ENCODE results near the gene RHPN2.
A peak's percentile ranks its signal among the peaks of the same experiment; 100 is the strongest.
"Not testable (repeated sequence)": the region's sequence is repeated elsewhere in the genome, so short reads cannot be mapped to it uniquely, and the experiment has no call there.

The RHPN2 gene

DNA sequence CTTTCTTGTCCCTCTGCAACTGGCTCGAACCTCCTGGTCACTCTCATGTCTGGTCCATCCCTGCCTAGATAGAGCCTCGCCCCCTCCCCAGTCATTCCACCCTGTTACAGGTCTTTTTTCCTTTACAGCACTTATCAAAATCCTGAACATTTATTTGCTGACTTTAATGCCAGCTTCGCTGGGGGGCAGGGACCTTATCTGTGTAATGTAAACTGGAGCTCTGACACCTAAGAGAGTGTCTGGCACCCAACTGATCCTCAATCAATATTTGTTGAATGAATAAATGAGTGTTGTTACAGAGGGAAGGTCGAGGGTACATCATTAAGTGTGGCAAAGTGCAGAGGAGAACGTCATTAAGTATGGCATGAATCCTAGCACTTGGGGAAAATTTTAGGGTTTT lies 76.0 kb downstream of the RHPN2 start:
- Histone ChIP-seq H3K4me3 (replicated peaks; ENCODE audit: insufficient read depth, low read length) (no peak overlapping the region), H3K27me3 (ENCODE audit: insufficient read depth, poor library complexity, severe bottlenecking) (no peaks in the 10 kb centered on the region), H3K27ac (replicated peaks) (no peak overlapping the region)
- TF ChIP-seq SPI1 (IDR thresholded peaks at IDR 0.05; ENCODE audit: borderline replicate concordance, low read depth) (no peak), GABPA (IDR thresholded peaks at IDR 0.05; ENCODE audit: low read depth) (no peak), POLR2AphosphoS5 (IDR thresholded peaks at IDR 0.05; ENCODE audit: low read depth) (no peak)
- TF ChIP-seq, protein P1, sequence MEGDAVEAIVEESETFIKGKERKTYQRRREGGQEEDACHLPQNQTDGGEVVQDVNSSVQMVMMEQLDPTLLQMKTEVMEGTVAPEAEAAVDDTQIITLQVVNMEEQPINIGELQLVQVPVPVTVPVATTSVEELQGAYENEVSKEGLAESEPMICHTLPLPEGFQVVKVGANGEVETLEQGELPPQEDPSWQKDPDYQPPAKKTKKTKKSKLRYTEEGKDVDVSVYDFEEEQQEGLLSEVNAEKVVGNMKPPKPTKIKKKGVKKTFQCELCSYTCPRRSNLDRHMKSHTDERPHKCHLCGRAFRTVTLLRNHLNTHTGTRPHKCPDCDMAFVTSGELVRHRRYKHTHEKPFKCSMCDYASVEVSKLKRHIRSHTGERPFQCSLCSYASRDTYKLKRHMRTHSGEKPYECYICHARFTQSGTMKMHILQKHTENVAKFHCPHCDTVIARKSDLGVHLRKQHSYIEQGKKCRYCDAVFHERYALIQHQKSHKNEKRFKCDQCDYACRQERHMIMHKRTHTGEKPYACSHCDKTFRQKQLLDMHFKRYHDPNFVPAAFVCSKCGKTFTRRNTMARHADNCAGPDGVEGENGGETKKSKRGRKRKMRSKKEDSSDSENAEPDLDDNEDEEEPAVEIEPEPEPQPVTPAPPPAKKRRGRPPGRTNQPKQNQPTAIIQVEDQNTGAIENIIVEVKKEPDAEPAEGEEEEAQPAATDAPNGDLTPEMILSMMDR (IDR thresholded peaks at IDR 0.05; ENCODE audit: insufficient read depth, low read length): no peak
- TF ChIP-seq, protein P2, sequence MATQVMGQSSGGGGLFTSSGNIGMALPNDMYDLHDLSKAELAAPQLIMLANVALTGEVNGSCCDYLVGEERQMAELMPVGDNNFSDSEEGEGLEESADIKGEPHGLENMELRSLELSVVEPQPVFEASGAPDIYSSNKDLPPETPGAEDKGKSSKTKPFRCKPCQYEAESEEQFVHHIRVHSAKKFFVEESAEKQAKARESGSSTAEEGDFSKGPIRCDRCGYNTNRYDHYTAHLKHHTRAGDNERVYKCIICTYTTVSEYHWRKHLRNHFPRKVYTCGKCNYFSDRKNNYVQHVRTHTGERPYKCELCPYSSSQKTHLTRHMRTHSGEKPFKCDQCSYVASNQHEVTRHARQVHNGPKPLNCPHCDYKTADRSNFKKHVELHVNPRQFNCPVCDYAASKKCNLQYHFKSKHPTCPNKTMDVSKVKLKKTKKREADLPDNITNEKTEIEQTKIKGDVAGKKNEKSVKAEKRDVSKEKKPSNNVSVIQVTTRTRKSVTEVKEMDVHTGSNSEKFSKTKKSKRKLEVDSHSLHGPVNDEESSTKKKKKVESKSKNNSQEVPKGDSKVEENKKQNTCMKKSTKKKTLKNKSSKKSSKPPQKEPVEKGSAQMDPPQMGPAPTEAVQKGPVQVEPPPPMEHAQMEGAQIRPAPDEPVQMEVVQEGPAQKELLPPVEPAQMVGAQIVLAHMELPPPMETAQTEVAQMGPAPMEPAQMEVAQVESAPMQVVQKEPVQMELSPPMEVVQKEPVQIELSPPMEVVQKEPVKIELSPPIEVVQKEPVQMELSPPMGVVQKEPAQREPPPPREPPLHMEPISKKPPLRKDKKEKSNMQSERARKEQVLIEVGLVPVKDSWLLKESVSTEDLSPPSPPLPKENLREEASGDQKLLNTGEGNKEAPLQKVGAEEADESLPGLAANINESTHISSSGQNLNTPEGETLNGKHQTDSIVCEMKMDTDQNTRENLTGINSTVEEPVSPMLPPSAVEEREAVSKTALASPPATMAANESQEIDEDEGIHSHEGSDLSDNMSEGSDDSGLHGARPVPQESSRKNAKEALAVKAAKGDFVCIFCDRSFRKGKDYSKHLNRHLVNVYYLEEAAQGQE (IDR thresholded peaks at IDR 0.05; ENCODE audit: insufficient replicate concordance, low read depth): no peak
- DNase-seq (ENCODE audit: low read depth in 1 of 2, low spot score in 1 of 2): no peak

- not testable (repeated sequence) for H3K4me3 ChIP-seq (replicated peaks; ENCODE audit: insufficient read depth, low read length); H3K27me3 ChIP-seq (ENCODE audit: insufficient read depth, poor library complexity, severe bottlenecking); H3K27ac ChIP-seq (replicated peaks); DNase-seq (ENCODE audit: low read depth in 1 of 2, low spot score in 1 of 2)
Observed at GRCh38 chr19:32988254-32988653, 76.4 kb downstream of the RHPN2 start.

DNA sequence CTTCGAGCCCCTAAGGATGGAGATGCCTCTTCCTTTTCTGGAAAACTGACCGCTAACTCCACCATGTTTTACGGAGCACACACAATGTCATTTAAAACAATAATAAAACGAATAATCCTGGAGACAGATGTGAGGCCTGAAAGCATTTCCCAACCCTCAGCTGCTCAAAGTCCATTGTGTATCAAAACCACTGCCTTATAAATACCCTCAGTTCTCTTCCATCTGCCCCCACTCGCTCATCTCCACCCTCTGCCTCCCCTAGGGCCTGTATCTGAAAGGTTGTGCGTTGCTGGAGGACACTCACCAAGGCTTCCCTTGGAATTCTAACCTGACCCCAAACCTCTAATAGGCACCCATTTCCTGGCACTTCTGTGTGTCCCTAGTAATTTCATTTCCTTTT lies 82.2 kb downstream of the RHPN2 start:
- DNase-seq (ENCODE audit: low read depth in 1 of 2, low spot score in 1 of 2); H3K27ac ChIP-seq (replicated peaks); H3K27me3 ChIP-seq (ENCODE audit: insufficient read depth, poor library complexity, severe bottlenecking); H3K4me3 ChIP-seq (replicated peaks; ENCODE audit: insufficient read depth, low read length): not testable (repeated sequence)

DNA sequence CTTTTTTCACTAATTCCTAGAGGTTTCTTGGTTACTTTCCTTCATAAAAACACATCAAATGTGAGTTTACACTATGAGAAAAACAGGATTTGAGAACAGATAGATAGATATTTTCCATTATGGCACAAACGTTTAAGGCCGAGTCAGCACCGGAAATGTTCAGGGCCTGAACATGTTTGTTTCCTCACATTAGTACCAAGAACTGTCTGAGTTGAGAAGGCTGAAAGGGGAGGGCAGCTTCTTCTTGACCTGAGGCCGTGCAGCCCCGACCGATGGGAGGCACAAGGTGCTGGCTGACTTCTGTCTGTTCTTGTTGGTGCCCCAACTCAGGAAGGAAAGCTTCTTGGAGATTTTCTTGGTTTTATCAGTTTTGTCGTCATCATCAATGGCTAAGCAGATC lies 84.9 kb downstream of the RHPN2 start:
- not testable (repeated sequence) for H3K27me3 ChIP-seq (ENCODE audit: insufficient read depth, poor library complexity, severe bottlenecking); DNase-seq (ENCODE audit: low read depth in 1 of 2, low spot score in 1 of 2); H3K4me3 ChIP-seq (replicated peaks; ENCODE audit: insufficient read depth, low read length); H3K27ac ChIP-seq (replicated peaks)

DNA sequence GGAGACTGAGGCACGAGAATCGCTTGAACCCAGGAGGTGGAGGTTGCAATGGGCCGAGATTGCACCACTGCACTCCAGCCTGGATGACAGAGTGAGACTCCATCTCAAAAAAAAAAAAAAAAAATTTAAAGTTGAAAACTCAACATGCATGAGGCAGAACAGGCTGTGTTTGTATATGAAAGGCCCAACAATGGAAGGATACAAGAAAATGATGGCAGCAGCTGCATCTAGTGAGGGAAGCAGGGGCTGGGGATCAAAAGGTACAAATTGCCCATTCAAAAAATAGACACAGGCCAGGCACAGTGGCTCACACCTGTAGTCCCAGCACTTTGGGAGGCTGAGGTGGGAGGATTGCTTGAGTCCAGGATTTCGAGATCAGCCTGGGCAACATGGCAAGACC lies 86.9 kb downstream of the RHPN2 start:
- DNase-seq (ENCODE audit: low read depth in 1 of 2, low spot score in 1 of 2); H3K27ac ChIP-seq (replicated peaks); H3K4me3 ChIP-seq (replicated peaks; ENCODE audit: insufficient read depth, low read length); H3K27me3 ChIP-seq (ENCODE audit: insufficient read depth, poor library complexity, severe bottlenecking): not testable (repeated sequence)

DNA sequence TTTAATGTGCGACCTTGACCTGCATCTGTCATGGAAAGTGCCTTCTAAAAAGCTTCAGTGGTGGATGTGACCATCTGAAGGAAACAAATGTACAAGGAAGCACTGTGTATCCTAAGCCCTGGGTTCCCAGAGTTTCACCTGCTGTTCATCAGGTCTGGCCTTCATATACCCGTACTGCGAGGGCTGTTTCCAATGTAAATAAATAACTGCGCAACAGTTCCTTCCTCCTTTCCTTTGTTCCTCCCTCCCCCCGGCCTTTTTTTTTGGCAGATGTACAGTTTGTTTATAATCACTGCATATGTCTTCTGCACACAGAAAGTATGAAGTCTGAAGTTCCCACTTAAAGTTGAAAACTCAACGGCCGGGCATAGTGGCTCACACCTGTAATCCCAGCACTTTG lies 87.4 kb downstream of the RHPN2 start:
- peak; percentile 65 for TF ChIP-seq SPI1 (IDR thresholded peaks at IDR 0.05; ENCODE audit: borderline replicate concordance, low read depth)
- TF ChIP-seq, protein P1 (IDR thresholded peaks at IDR 0.05; ENCODE audit: insufficient read depth, low read length): no peak
- DNase-seq (ENCODE audit: low read depth in 1 of 2, low spot score in 1 of 2): peak; percentile 42 to 66
- H3K27me3 ChIP-seq (ENCODE audit: insufficient read depth, poor library complexity, severe bottlenecking): no peaks in the 10 kb centered on the region
- no peak overlapping the region for H3K4me3 ChIP-seq (replicated peaks; ENCODE audit: insufficient read depth, low read length)
- peak overlapping the region; percentile 34; the same call in 1 of the 2 replicates for H3K27ac ChIP-seq (replicated peaks)

- TF ChIP-seq, protein P1 (IDR thresholded peaks at IDR 0.05; ENCODE audit: insufficient read depth, low read length): peak; percentile 63
- no peak for TF ChIP-seq GABPA (IDR thresholded peaks at IDR 0.05; ENCODE audit: low read depth)
- Histone ChIP-seq H3K27ac (replicated peaks) (no peak overlapping the region), H3K27me3 (ENCODE audit: insufficient read depth, poor library complexity, severe bottlenecking) (no peaks in the 10 kb centered on the region), H3K4me3 (replicated peaks; ENCODE audit: insufficient read depth, low read length) (no peak overlapping the region)
- DNase-seq (ENCODE audit: low read depth in 1 of 2, low spot score in 1 of 2): peak in 1 of 2 experiments; percentile 71
Observed at GRCh38 chr19:32976223-32976805, 88.4 kb downstream of the RHPN2 start.
